Lower leg skin (tissue), 3 donors: ENCODE data around the gene CCDC8.

Experiments used
- POLR2A ChIP-seq, 2 donors: fragments of 450-650 bp; IDR thresholded peaks; one replicate each; pipeline ENCODE4 v1.6.1; 2016 to 2017; ENCODE audit warnings: antibody characterized with exemption in 2 of 2, mild to moderate bottlenecking in 1 of 2, moderate library complexity in 1 of 2
- TF ChIP-seq, protein P1 (sequence below), 3 donors: fragments of 450-650 bp; IDR thresholded peaks; one replicate each; pipeline ENCODE4 v1.5.1; 2016; ENCODE audit warnings: antibody characterized with exemption in 3 of 3, mild to moderate bottlenecking in 3 of 3, moderate library complexity in 2 of 3

DNA sequence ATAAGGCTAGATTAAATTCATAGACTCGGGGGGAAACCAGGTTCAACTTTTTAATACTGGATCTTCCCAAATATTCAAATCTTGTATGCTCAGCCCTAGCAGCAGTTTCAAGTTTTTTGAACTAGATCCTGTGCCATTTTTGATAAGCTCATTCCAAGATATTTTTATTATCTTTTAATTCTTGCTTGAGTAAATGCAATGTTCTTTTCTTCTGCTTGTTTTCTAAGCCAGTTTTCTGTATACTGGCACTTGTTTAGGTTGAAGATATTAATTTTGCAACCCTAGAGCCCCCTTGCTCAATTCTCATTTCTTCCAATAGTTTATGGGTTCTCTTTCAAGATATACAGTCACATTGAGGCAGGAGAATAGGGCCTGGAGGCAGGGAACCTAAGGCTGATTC, 28.5 kb upstream of the CCDC8 start:
- TF ChIP-seq, protein P1, sequence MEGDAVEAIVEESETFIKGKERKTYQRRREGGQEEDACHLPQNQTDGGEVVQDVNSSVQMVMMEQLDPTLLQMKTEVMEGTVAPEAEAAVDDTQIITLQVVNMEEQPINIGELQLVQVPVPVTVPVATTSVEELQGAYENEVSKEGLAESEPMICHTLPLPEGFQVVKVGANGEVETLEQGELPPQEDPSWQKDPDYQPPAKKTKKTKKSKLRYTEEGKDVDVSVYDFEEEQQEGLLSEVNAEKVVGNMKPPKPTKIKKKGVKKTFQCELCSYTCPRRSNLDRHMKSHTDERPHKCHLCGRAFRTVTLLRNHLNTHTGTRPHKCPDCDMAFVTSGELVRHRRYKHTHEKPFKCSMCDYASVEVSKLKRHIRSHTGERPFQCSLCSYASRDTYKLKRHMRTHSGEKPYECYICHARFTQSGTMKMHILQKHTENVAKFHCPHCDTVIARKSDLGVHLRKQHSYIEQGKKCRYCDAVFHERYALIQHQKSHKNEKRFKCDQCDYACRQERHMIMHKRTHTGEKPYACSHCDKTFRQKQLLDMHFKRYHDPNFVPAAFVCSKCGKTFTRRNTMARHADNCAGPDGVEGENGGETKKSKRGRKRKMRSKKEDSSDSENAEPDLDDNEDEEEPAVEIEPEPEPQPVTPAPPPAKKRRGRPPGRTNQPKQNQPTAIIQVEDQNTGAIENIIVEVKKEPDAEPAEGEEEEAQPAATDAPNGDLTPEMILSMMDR (IDR thresholded peaks at IDR 0.05) = no peak
- no peak for TF ChIP-seq POLR2A (IDR thresholded peaks at IDR 0.05)
